ENCODE measurements around the gene PREX1.
"Not testable (repeated sequence)": the region's sequence is repeated elsewhere in the genome, so short reads cannot be mapped to it uniquely, and the experiment has no call there.

The PREX1 gene

DNA sequence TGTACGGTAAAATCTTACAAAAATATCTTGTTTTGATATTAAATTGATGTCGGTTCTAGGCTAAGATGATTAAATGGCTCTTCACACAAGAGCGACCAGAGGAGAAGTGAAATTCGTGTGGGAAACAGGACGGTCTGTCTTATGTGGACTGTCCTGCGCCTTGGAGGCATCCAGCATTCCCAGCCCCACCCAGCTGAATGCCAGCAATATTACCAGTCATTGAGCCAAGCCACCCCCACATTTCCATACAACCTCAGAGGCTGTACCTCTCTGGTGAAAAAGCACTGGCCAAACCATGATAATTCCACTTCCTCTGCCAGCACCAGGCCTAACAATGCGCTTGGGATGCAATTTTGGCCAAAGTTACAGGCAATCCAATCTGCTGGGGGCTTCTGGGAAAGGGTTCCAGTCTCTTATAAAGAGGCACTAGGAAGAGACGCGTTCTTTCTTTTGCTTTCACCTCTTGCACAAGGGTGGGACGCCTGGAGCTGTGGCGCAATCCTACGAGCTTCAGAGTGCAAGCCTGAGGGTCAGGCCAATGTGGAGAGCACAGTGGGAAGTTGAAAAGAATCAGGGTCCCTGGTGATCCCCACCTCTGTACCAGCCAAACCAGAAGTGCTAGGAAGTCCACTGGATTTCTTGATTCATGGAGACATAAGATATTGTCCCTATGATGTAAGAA, 213.1 kb downstream of the PREX1 start:
- DNase-seq: no peak

DNA sequence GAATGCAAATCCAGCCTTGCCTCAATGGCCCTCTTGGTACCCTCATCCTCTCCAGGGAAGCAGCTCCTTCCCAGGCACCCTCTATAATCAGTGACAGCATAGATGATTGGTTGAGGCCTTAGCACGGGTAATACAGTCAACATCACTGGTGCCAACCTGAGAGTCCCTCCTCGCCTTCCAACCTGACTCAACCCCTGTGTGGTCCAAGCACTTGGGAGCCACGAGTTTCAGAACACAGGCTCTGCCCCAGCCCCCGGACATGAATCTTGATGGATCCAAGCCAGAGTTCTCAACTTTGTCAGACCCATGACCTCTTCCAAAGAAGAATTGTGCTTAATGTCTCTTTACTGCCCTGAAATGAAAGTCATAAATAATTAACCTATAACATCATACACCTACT, 213.9 kb downstream of the PREX1 start:
- no peak for DNase-seq

DNA sequence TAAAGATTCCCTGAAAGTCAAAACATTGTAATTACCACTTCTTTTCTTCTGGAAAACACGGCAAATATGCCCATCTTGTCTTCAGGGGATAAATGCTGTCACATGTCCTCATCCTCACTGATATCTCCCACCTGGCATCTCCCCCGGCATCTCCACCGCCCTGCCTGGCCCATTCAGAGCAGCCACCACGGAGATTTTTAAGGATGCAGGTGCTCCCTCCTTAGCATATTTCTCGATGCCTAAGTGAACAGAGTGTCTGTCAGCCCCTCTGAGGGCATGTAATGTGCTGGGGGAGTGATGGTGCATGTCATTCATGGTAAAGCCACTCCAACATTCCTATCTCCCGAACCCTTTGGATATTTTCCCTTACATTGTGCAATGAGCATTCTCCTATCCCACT, 215.5 kb downstream of the PREX1 start:
- no peak for DNase-seq

DNA sequence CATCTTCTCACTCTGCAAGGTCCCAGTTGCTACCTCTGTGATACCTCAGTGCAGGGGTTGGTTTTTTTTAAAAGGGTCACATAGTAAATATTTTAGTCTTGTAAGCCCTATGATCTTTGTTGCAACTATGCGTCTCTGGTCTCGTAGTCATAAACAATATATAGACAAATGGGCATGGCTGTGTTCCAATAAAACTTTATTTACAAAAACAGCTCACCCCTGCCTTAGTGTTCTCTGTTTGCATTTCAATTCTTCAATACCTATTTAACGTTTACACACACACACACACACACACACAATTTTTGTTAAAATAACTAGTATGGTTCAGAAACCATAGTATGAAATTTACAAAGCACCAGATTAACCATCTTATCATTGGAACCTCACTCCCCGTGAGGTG, 216.8 kb downstream of the PREX1 start:
- no peak for DNase-seq

DNA sequence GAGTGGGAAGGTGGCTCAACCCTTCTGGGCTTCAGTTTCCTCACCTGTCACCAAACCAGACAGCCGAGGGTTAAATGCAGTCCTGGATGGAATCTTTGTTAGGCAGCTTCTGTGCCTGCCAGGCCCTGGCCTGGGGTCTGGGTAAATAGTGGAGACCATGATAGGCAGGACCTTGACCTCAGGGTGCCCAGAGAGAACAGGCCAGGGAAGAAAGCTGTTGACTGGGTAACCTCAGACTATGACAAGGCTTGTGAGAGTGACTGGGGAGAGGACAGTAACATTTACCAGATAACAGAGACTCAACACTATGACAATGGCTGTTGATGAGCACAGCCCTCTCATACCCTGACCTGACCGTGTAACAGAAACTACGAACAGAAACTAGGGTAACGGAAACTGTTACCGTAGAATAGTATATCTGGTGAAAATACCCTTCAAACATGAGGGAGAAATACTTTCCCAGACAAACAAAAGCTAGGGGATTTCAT, 218.3 kb downstream of the PREX1 start:
- DNase-seq: no peak

DNA sequence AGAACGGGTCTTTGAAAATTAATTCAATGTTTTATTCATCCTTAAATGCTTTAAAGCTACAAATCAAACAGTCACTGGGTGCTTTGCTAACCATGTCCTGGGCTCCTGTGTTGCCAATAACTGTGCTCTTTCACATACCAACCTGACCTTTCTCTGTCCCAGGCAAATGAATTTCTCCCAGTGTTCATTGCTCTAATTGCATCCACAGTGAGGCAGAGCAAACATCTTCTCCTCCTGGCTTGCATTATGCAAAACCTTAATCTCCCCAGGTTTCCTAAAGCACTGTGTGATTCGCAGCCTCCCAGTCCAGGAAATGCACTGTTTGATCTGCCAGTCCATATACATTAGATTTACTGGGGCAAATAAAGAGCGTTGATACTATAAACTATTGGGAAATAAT, 219.0 kb downstream of the PREX1 start:
- no peak for DNase-seq

DNA sequence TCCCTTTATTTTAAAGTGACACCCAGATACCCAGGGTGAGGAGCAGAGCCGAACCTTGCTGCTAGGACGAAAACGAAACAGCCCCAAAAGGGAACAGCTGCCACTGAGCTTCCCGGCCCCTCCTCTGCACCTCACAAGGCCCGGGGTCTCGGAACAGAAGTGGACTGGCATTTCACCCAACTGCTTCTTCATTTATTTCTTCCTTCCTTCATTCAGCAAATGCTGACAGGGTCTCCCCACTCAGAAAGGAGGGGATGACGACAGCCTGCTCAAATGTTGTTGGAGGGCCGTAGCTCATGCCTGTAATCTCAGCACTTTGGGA, 220.3 kb downstream of the PREX1 start:
- no peak for DNase-seq

DNA sequence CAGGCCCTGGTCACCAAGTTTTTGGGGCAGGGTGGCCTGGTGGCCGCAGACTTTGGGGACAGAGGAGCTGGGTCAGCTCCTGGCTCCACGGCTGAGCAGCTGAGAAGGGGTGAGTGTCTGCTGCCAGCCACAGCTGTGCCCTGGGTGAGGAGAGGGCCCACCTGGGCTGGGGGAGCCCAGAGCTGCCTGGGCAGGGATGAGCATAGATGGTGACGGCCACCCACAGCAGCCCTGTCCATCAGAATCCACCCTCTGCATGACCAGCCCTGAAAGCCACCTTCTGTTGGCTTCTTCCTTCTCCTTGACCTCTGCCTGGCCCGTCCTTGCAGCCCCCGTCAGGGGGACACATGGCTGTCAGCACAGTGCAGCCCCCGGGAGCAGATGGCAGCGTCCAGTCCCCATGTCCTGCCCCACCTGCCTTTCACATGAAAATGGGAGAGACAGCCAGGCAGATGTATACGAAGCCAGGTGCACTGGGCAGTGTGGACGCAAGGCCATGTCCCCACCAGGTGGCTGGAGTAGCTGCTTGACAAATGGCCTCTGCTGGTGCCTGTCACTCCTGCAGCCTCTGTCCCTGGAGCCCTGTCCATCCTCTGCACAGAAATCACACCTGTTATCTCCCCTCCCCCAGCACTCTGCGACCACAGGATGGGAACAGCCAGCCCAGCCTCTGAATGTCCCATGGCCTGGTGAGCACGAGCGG, 220.8 kb downstream of the PREX1 start:
- DNase-seq: no peak

DNA sequence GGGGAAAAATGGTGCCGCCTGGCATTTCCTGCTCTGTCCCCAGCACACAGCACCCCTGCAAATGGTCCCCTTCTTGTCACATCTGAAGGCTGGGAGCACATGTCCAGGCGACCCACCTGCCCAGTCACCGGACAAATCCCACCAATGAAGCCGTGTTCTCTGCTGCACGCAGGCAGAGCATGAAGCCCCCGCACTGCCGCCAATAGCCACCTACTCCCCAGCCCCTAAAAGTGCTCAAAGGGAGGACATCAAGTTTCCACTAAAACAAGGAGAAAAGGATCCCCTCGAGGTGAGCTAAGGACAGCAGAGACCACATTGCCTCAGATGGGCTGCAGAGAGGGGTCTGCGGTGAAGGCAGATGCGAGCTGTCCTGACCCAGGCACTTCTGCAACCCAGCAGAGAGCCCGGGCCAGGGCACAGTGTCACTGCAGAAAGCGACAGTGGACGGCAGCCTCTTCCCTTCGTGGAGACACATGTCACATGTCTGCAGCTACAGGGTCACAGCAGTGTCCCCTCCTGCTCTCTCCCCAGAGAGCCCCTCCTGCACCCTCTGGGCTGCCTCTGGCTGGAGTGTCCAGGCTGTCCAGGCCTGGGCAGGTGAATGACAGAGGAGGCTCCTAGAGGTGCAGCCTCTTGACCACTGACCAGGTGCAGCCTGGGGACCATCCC, 221.5 kb downstream of the PREX1 start:
- no peak for DNase-seq

DNA sequence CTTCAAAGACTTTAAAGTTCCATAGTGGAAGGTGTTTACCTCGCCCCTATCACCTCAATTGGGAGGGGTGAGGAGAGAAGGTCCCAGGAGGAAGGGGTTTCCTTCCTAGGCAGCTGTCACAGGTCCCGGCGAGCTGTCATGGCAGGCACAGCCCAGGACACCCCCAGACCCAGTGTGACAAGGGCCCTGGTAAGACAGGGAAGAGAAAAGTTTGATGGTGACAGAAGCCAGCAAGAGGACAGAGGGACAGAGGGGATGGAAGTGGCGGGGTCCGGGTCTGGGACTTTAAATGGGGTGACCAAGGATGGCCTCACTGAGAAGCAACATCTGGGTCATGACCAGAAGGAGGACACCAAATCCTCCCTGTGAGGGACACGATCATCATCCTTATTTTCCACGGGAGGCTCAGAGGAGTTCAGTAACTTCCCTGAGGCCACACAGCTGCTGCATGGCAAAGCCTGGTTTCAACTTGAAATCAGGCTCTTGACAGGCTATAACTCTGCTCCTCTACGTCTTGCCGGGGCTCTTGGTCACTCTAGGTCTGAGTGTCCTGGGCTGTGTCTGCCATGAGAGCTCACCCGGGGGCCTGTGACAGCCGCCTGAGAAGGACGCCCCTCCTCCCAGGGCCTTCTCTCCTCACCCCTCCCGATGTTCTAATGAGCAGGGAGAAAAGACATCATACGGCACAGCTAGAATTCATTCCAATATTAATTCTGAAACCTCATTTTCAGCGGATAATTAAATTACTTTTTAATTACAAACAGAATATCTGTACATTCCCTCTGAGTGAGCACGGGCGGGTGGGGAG, 222.2 kb downstream of the PREX1 start:
- DNase-seq: no peak

DNA sequence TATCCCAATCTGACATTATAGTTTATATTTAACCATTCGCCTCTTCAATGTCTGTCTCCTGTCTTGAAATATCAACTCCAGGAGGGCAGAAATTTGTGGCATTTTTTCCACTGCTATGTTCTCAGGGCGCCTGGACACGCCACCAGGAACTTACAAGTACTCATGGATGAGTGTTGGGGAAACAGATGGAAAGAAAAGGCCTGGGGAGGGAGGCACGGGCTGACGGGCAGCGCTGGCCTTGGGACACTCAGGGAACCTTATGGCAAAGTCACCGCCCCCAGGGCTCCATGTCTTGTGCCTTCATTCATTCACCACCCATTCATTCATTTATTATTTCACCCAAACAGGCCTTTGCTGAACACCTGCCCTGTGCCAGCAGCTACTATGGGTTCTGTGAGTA, 222.9 kb downstream of the PREX1 start:
- DNase-seq: no peak

DNA sequence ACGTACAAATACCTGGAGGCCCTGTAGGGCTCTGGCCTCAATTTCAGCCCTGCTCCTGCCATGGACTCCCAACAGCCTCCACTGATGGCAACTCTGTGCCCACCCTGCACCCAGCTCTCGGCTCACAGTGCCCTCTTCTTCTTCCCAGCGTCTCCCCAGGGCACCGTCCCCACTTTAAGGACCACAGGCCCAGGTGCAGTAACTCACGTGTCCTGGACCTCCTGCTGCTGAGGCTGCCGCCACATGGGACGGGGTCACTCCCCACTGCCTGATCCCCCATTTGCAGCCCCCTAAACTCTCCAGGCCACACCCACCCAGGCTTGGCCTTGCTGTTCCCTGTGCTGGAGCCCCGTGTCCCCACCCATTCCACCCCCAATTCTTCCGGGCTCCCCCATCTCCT, 223.4 kb downstream of the PREX1 start:
- DNase-seq: no peak

DNA sequence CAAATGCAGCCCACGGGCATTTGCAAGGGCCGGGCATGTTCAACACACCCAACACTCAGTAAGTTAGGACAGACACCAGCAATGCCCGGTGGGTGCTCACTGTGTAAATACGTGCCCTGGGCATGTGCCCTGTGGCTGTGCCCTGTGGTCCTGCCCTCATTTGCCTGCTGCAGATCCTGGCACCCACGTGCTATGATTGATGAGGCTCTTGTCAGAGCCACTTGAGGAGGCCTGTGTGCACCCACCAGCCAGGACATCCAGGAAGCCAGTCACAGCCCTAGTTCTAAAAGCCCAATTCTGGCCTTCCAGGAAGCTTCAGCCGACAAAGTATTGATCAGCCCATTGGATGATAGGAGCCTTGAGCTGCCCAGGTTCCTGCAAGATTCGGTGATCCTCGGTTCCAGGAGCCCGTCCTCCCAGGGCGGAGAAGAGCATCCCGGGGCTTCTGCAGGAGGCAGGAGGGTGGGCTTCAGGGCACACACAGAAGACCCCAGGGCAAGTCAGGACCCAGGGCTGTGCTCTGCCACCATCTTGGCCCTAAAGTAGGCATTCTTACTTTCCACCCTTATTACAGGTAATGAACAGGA, 223.9 kb downstream of the PREX1 start:
- no peak for DNase-seq

DNA sequence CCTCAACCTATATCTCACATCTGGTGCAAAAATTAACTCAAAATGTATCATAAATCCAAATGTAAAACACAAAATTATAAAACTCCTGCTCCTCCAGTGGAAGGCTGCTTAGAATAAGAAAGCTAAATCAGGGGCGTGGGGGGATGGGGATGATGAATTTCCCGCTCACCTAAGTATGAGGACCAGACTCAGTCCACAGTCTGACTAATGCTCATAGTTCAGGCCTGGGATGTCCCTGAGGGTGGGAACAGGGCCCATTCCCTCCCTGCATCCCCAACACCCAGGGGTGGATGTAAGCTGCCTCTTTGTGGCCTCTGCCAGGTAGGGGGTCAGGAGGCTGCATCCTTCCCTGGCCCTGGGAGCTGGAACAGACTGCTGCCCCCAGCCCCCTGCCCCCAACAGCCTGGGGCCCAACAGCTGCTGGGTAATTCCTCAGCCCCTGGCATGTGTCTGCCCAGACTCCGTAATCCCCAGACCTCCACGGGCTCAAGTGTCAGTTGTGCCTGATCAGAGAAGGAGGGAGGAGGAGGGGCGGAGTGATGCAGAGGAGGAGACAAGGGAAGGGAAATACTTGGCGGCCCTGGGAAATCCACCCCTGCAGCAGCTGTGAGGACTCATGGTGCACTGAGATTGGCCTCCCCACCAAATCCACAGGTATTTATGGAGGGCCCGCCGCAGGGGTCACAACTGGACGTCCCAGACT, 224.5 kb downstream of the PREX1 start:
- no peak for DNase-seq

DNA sequence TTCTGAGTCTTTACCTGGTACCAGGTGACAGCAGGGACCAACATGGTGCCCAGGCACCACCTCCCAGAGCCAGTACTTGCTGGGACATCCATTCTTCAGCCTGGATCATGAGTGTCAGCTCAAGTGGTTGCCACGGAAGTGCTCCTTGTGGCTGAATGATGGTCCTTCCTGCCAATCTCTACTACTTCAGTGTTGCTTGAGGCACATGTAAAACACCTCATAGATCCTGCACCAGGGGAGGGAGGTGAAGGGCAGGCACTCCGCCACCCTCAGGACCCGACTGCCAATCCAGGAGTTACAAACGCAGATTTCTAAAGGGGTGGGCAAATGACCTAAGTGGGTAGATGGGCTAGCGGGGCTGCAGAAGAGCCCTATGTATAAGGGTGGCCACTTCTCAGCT, 226.0 kb downstream of the PREX1 start:
- no peak for DNase-seq

DNA sequence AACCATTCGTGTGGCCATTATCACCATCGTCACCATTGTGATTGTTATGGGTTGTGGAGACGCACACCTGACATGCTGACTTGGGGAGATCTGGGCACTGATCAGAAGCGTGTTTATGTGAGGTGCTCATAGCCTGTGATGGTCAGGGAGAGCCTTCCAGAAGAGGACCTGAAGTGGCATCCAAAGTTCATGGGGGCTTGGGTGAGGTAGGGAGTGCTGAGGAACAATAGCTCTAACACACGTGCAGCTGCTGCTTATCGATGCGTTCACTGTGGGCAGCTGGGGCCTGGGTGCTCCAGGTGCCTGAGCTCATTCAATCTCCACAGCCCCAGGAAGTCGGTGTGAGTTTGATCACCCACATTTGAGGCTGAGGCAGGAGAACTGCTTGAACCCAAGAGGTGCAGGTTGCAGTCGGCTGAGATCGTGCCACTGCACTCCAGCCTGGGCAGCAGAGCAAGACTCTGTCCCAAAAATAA, 227.3 kb downstream of the PREX1 start:
- no peak for DNase-seq

DNA sequence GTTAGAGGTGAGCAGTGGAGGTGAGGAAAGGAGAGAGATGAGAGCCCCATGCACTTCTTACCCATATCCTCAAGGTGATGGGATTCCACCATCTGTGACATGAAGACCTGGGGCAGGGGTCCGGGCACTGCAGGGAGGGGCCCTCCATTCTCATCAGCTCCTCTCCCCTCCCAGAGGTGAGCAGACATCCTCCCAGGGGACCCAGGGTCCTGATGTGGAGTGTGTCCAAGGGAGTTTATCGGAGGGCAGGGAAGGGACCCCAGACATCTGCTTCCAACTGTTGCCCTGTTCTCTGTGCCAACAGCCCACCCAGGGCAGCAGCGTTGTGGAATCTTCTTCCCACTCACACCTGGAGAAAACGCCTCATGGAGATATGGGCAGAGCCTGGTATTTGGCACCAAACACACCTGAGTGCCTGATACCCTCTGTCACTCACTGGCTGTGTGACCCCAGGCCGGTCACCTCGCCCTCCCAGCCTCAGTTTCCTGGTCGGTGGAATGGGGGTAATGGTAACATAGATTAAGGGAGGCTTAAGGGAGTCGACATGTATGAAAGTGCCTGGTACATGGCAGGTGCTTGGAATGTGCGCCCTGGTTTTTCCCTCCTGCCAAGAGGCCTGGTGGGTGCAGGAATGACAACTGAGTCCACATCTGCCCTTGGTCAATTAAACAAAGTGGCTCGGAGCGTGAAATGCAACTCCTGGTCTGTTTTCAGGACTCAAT, 227.9 kb downstream of the PREX1 start:
- no peak for DNase-seq

DNA sequence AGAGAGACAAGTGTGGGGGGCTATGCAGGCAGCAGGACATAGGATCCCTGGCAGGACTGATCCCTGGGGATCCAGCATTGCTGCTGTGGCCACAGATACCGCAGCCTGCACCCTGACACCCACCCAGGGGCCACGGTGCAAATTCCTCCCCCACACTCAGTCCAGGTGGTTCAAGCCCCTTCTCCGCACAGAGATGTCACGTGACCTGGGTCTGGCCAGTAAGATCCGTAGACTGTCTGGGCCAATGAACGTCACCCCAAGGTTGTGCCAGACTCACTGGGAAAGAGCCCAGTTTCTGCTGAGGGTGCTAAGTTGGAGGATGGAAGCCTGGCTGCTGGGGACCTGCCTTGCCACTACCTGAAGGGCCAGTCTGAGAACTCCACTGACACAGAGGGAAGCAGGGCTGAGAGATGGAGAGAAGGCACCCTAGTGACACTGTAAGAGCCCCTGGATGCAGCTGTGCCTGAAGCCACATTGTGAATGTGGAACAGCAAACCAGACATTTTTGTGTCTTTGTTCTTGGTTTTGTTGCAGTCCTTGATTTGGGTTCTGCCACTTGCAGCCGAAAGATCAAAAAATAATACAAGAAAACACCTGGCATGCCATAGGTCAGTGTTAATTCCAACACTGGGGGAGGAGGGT, 228.6 kb downstream of the PREX1 start:
- DNase-seq: no peak

DNA sequence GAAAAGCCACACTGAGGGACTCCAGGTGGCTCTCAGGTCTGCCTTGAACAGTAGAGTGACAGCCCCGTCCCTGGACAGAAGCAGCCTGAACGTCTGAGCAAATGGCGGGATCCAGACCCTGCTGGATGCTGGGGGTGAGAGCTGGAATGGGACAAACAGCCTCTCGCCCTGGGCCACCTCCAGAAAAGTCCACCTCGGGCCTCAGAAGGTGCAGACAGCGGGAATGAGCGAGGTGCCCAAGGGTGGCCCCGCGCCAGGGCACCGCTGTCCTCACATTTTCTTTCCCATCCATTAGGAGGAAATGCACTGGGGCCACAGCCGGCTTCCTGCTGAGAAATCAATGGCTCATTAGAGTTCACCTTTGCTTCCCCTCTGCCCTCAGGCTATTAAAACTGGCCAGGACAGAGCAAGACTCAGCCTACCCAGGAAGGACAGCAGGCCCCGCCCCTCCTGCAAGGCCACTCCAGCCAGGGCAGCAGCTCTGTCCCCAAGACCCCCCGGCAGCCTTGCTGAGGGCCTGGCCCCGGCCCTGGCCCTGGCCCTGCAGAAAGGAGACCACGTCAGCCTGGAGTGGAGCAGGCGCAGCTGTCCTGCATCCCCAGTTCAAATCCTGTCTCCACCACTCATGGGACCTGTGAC, 229.4 kb downstream of the PREX1 start:
- DNase-seq: not testable (repeated sequence)

DNA sequence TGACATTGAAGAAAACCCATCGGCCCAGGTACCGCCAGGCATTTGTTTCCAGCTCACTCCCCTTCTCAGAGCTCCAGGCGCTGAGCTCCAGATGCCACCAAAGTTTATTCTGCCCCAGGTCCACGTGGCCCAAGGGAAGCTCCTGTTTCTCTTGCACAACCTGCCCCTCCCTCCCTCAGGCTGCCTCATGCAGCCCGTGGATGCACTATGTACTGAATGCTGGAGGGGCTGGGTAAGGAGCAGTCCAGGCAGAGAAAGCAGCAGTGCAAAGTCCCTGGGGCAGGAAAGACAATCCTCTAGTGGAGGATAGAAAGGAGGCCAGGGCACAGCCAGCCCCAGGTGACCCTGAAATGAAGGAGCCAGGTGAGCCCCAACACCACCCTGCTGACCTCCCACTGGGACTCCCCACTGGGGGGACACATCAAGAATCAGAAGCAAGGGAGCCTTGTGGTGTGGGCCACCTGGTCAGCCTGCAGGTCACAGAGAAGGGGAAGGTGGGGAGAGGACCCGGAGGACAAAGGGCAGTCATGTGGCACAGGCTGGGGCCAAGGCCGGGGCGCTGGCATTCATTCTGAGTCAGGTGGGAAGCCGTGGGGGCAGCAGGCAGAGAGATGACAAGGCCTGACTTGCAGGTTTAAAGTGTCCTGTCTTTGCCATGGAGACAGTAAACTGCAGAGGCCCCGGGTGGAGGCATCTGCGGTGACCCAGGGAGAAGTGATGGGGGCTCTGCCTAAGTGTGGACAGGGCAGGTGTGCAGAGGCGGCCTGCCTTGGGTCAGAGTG, 230.1 kb downstream of the PREX1 start:
- DNase-seq: no peak

All from Kasumi-1 (cell line).